Neural cell (in vitro differentiated cells): Measurements from ENCODE around the gene SGPP2. TPM values are rescaled to one million over a fixed set of nuclear protein-coding genes. Genes with fewer than 3 reads are reported as not detected.
"Not testable (repeated sequence)": the region's sequence is repeated elsewhere in the genome, so short reads cannot be mapped to it uniquely, and the experiment has no call there.

ENCODE experiments used
- H2AFZ ChIP-seq: fragments of 200-600, 300-800 bp; sonication (generic), shearing (Covaris generic); 2 replicates; pipeline ENCODE4 v1.6.0; 2014; ENCODE audit warnings: low read depth, mild to moderate bottlenecking, antibody characterized with exemption, low read length, moderate library complexity
- H3F3A ChIP-seq: fragments of 200-600 bp; shearing (Covaris generic); 2 replicates; pipeline ENCODE4 v1.6.1; 2016; ENCODE audit warnings: mild to moderate bottlenecking, moderate library complexity, mixed read lengths, antibody characterized with exemption, low read length; ENCODE audit not compliant: insufficient read depth, poor library complexity, severe bottlenecking
- H3K27ac ChIP-seq: fragments of 200-600, 300-800 bp; sonication (generic), shearing (Covaris generic); 2 replicates; pipeline ENCODE4 v1.5.1; 2014; ENCODE audit warnings: mild to moderate bottlenecking, low read length, moderate library complexity
- H3K27me3 ChIP-seq: fragments of 300-800, 200-600 bp; sonication (generic), shearing (Covaris generic); 2 replicates; pipeline ENCODE4 v1.6.0; 2014; ENCODE audit warnings: mild to moderate bottlenecking, low read depth, low read length, moderate library complexity; ENCODE audit not compliant: insufficient read depth
- H3K36me3 ChIP-seq: fragments of 300-800, 200-600 bp; sonication (generic), shearing (Covaris generic); 2 replicates; pipeline ENCODE4 v1.5.1; 2014; ENCODE audit warnings: mild to moderate bottlenecking, antibody characterized with exemption, low read length, moderate library complexity; ENCODE audit not compliant: insufficient read depth
- H3K4me2 ChIP-seq: fragments of 300-800, 200-600 bp; sonication (generic), shearing (Covaris generic); 2 replicates; pipeline ENCODE4 v1.6.0; 2014; ENCODE audit warnings: mild to moderate bottlenecking, low read length
- H3K4me3 ChIP-seq: fragments of 300-800, 200-600 bp; sonication (generic), shearing (Covaris generic); 2 replicates; pipeline ENCODE4 v1.5.1; 2014; ENCODE audit warnings: mild to moderate bottlenecking, low read length, moderate library complexity
- H3K79me2 ChIP-seq: fragments of 200-600 bp; shearing (Covaris generic); replicated peaks from 2 replicates; pipeline ENCODE4 v1.6.0; 2014; ENCODE audit warnings: mild to moderate bottlenecking, low read length, moderate library complexity; ENCODE audit not compliant: insufficient read depth
- H3K9ac ChIP-seq: fragments of 300-800, 200-600 bp; sonication (generic), shearing (Covaris generic); 2 replicates; pipeline ENCODE4 v1.6.1; 2016; ENCODE audit warnings: mild to moderate bottlenecking, low read length, mixed read lengths
- H3K9me2 ChIP-seq: fragments of 200-600 bp; shearing (Covaris generic); 2 replicates; pipeline ENCODE4 v1.6.1; 2016; ENCODE audit warnings: mild to moderate bottlenecking, low read length, mixed read lengths; ENCODE audit not compliant: insufficient read depth
- H3K9me3 ChIP-seq: fragments of 200-600, 300-800 bp; sonication (generic), shearing (Covaris generic); 2 replicates; pipeline ENCODE4 v1.6.1; 2016; ENCODE audit warnings: mild to moderate bottlenecking, mixed run types, low read length, moderate library complexity, mixed read lengths
- H4K20me1 ChIP-seq: fragments of 200-600 bp; shearing (Covaris generic); 2 replicates; pipeline ENCODE4 v1.6.1; 2016; ENCODE audit warnings: mild to moderate bottlenecking, mixed run types; ENCODE audit not compliant: insufficient read depth
- CTCF ChIP-seq: fragments of 450-650 bp; IDR thresholded peaks from 2 replicates; pipeline ENCODE4 v1.5.1; 2014; ENCODE audit warnings: antibody characterized with exemption, mild to moderate bottlenecking, moderate library complexity; ENCODE audit not compliant: poor library complexity, severe bottlenecking
- EP300 ChIP-seq: fragments of 450-650 bp; conservative IDR thresholded peaks from 2 replicates; pipeline ENCODE4 v1.6.1; 2014; ENCODE audit warnings: antibody characterized with exemption, mild to moderate bottlenecking, moderate library complexity; ENCODE audit not compliant: poor library complexity, severe bottlenecking
- EZH2 ChIP-seq: fragments of 200-600, 300-800 bp; shearing (Covaris generic), sonication (generic); IDR thresholded peaks from 2 replicates; pipeline ENCODE4 v1.6.1; 2014; ENCODE audit warnings: antibody characterized with exemption, low read length, borderline replicate concordance, mild to moderate bottlenecking; ENCODE audit not compliant: insufficient read depth, poor library complexity, severe bottlenecking
- POLR2AphosphoS5 ChIP-seq: IDR thresholded peaks from 2 replicates; pipeline ENCODE4 v1.6.1; 2012
- RAD21 ChIP-seq: fragments of 450-650 bp; conservative IDR thresholded peaks from 2 replicates; pipeline ENCODE4 v1.6.1; 2014; ENCODE audit warnings: antibody characterized with exemption, mild to moderate bottlenecking, moderate library complexity
- REST ChIP-seq: IDR thresholded peaks from 2 replicates; pipeline ENCODE4 v1.6.1; 2012; ENCODE audit warnings: borderline replicate concordance
- SMC3 ChIP-seq: fragments of 450-650 bp; conservative IDR thresholded peaks from 2 replicates; pipeline ENCODE4 v1.6.1; 2014; ENCODE audit warnings: antibody characterized with exemption, mild to moderate bottlenecking, moderate library complexity; ENCODE audit not compliant: poor library complexity
- TAF1 ChIP-seq: IDR thresholded peaks from 2 replicates; pipeline ENCODE4 v1.6.1; 2012; ENCODE audit warnings: low read depth
- polyA plus RNA-seq: library from polyadenylated mRNA; depleted of rRNA; stranded (reverse); fragments of >200 nt; gene quantifications from 2 replicates; pipeline ENCODE4 v1.2.3, GENCODE V29; 2014

SGPP2 gene
- polyA plus RNA-seq, 1 donor from 2014 or later, result 0.38 TPM

- H3K9me3 ChIP-seq, H3K9me2 ChIP-seq, H2AFZ ChIP-seq, H3K27ac ChIP-seq, H3K36me3 ChIP-seq, H3K4me2 ChIP-seq, H3K27me3 ChIP-seq, H3K79me2 ChIP-seq, H3K4me3 ChIP-seq, H3K9ac ChIP-seq, H4K20me1 ChIP-seq, H3F3A ChIP-seq: not testable (repeated sequence)
These were observed 11.2 kb downstream of the SGPP2 start for GRCh38 chr2:222435400-222436039.

GRCh38 chr2:222436040-222436413 is 11.7 kb downstream of the SGPP2 start:
- H3K9me3 ChIP-seq, result no peaks in the 10 kb centered on the region
- H3K27ac ChIP-seq, result no peak overlapping the region
- no peak overlapping the region for H3K4me3 ChIP-seq
- no peaks in the 10 kb centered on the region for H3K36me3 ChIP-seq
- H3K9me2 ChIP-seq, result no peaks in the 10 kb centered on the region
- H4K20me1 ChIP-seq, result no peaks in the 10 kb centered on the region
- H3K4me2 ChIP-seq, result no peak overlapping the region
- H3K27me3 ChIP-seq, result no peaks in the 10 kb centered on the region
- TF ChIP-seq EZH2 (no peak), TAF1 (no peak), EP300 (no peak), REST (no peak), RAD21 (no peak), SMC3 (no peak), CTCF (no peak), POLR2AphosphoS5 (no peak)
- H3K79me2 ChIP-seq, result no peaks in the 10 kb centered on the region
- no peaks in the 10 kb centered on the region for H3F3A ChIP-seq
- no peak overlapping the region for H3K9ac ChIP-seq
- no peak overlapping the region for H2AFZ ChIP-seq

- Histone ChIP-seq H3K27ac (no peak overlapping the region), H3K4me2 (no peak overlapping the region), H4K20me1 (no peaks in the 10 kb centered on the region)
These were observed 15.3 kb downstream of the SGPP2 start for GRCh38 chr2:222439692-222440091.

More at GRCh38 chr2:222439692-222440091, 15.3 kb downstream of the SGPP2 start:
- H3K79me2 ChIP-seq, result no peaks in the 10 kb centered on the region
- H3K27me3 ChIP-seq, result no peaks in the 10 kb centered on the region
- TF ChIP-seq SMC3 (no peak), EP300 (no peak)
- H3K9me3 ChIP-seq, result no peaks in the 10 kb centered on the region
- H3K9me2 ChIP-seq, result no peaks in the 10 kb centered on the region
- no peak overlapping the region for H3K9ac ChIP-seq
- H3F3A ChIP-seq, result no peaks in the 10 kb centered on the region
- H3K4me3 ChIP-seq, result no peak overlapping the region
- no peak overlapping the region for H2AFZ ChIP-seq
- H3K36me3 ChIP-seq, result no peaks in the 10 kb centered on the region
